Endothelial cell of hepatic sinusoid (primary cell): ENCODE results near the gene SLC22A4.

Source experiments
- in situ Hi-C: cut with HindIII; loops from 2 replicates; pipeline ENCODE4 v1.10.0; 2017; ENCODE audit warnings: low sequenced_read_pairs

The SLC22A4 gene

DNA sequence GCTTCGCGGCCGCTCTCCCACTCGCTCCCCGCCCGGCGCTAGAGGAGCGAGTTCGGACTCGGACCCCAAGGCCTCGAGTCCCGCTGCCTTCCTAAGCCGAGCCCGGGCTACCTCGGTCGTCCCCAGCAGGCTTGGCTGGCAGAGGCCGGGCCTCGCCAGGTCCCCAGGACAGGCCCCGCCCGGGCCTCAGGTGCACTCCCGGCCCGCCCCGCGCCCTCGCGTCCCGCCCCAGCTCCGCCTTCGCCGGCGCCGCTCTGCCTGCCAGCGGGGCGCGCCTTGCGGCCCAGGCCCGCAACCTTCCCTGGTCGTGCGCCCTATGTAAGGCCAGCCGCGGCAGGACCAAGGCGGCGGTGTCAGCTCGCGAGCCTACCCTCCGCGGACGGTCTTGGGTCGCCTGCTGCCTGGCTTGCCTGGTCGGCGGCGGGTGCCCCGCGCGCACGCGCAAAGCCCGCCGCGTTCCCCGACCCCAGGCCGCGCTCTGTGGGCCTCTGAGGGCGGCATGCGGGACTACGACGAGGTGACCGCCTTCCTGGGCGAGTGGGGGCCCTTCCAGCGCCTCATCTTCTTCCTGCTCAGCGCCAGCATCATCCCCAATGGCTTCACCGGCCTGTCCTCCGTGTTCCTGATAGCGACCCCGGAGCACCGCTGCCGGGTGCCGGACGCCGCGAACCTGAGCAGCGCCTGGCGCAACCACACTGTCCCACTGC is 75.4 kb downstream of the SLC22A4 start, which contains the start of gene SLC22A5:
SLC22A5 (plus strand) TSS at position 237 of the 707 bp plus-strand sequence; CDS start at position 500, 263 bp downstream.
- in situ Hi-C loops: loop anchor here (5.0 kb wide), 1 partner anchor 107 kb away; no protein-coding TSS in a partner anchor

DNA sequence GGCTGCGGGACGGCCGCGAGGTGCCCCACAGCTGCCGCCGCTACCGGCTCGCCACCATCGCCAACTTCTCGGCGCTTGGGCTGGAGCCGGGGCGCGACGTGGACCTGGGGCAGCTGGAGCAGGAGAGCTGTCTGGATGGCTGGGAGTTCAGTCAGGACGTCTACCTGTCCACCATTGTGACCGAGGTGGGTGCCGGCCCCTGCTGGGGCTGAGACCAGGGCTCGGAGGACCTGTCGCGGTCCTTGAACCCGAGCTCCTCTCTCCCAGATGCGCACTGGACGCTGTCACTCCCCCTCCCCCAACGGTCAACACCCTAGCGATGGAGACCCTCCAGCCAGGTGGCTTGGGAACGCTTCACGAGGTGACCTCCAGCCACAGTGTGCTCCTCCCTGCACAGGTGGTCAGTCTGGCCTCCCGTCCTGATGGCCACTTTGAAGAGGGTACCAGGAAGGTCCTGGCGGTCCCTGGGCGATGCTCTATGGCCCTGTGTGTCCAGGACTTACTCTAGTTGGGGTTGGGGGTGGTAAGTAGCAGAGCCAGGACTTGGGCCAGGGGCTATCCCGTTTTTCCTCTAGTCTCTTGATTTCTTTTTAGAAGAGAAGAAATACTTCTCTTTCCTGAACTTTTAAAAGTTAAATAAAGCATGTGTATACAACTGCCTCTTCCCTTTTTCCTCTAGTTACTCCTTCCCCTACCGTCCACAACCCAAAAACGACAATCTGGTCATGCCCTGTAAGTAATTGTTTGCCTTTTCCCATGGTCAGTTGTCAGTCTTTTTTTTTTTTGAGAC is 76.2 kb downstream of the SLC22A4 start:
- in situ Hi-C loops: no loop called here

DNA sequence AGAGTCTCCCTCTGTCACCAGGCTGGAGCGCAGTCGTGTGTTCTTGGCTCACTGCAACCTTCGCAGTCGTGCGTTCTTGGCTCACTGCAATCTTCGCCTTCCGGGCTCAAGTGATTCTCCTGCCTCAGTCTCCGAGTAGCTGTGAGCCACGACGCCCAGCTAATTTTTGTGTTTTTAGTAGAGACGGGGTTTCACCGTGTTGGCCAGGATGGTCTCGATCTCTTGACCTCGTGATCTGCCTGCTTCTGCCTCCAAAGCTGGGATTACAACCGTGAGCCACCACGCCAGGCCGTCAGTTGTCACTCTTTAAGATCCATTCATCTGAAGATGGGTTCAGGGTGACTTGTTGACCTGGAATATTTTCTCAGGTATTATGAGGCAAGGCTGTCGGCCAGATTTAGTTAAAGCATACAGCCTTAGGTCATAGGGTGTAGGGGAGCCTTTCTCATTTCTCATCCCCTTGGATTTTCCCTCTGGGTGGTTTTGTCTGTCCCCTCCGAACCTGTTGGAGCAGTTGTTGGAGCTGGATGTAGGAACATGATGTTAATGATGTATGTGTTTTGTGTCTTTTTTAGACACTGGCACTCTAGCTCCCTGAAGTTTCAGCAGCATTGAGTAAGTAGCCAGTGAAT is 76.9 kb downstream of the SLC22A4 start:
- in situ Hi-C loops: no loop called here

DNA sequence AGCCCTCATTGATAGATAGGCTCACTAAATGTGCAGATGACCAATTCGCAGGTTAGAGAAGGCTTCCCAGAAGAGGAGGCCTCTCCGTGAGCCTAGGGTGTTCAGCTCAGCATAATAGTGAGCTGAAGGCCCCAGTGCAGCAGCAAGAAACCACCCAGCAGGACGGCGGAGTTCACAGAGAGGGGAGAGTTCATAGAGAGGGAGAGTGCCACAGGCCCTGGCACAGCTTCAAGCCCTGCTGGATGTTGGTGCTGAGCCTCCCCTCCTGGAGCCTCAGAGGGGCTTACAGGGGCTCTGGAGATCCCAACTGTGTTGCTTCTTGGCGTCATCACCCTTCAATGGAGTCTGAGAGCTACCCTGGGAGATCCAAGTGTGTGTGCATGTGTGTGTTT is 77.4 kb downstream of the SLC22A4 start:
- in situ Hi-C loops: no loop called here

DNA sequence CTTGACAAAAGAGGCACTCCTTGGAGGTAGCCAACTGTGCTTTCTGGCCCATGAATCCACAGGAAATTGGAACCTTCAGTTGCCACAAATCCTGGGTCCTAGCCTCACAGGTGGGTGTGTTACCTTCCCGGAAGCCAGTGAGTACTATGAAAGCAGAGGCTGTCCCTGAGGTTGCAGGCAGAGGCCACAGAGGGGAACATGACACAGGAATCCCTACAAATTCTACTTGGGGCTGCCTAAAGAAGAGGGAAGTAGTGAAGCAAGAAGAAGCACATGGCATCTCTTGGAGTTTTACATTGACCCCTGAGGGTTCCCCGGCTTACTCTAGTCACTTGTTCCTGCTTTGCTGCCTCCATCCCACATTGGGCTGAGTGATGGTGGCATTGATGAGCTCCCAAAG is 77.9 kb downstream of the SLC22A4 start:
- in situ Hi-C loops: no loop called here

DNA sequence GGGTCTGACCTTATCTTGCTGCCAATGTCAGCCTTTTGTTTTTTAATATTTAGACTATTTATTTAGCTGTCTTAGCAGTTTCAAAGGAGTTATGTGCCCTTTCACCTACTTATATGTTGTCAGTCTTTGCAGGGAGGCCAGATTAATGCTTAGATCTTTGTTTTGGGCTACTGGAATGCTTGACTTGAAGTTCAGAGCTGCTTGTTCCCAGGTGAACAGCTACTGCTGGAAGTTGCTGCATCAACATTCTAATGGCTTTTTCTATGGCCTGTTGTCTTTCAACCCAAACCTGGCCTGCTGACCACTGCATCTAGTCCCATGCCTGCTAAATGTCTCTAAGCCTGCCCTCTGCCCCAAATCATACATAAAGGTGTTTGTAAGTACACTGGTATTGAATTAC is 78.3 kb downstream of the SLC22A4 start:
- in situ Hi-C loops: no loop called here

DNA sequence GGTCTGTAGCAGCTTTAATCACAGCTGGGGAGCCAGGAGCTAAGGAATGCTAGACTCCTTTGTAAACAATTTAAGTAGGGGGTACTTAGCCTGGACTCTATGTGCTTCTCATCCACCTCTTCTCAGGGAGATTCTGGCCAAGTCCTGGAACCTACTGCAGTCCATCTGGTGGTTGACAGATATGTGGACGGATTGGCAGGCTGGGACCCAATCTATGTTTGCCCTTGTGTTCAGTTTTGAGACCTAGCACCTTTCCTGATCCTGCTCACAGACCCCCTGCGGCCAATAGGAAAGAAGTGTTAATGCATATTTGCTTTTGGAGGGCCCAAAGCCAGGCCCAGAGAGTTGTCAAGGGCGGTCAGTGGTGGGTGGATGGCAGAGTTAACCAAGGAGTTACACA is 81.8 kb downstream of the SLC22A4 start:
- in situ Hi-C loops: loop anchor here (25.0 kb wide), 1 partner anchor 486 kb away; the partner anchor contains the start of genes GDF9, LEAP2 and UQCRQ

DNA sequence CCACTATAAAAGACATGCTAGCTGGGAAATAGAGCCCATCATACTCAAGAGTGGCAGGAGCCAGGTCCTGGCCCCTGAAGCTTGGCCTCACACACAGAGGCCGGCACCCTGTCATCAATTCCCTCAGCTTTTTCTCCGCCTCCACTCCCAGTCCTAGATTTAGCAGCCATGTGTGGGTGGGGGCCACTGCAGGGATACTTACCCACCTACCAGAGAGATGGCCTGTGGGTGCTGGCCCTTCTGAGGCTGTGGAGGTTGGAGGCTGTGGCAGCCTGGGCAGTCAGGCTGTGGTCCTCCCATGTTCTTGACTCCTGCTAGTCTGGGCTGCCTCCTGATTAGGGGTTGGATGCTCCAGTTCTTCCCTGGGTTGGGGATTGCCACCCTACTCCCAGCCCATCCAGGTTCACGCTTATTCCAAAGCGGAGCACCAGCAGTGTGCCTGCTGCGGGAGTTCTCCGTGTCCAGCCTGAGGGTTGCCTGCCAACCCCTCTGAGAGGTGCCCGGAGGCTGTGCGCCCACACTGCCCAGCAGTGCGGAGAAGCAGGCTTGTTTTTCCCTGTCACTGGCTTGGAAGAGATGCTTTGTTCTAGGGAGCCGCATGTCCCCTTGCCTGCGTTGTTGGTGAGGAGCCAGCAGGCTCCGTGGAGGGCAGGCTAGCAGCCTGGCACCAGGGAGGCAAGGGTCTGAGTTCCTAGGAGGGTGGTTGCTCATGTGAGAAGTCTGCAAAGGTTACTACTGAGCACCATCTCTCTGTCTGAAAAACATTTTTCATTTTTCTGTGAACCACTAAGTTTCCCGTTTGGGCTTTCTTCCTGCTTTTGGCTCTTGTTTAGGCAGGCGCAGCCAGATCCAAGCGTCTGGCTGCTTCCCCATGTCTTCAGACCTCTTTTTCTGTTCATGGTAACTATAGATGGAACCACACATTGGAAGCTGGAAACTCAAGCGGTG is 82.8 kb downstream of the SLC22A4 start:
- in situ Hi-C loops: loop anchor here (25.0 kb wide), 1 partner anchor 485 kb away; the partner anchor contains the start of genes GDF9, LEAP2 and UQCRQ

DNA sequence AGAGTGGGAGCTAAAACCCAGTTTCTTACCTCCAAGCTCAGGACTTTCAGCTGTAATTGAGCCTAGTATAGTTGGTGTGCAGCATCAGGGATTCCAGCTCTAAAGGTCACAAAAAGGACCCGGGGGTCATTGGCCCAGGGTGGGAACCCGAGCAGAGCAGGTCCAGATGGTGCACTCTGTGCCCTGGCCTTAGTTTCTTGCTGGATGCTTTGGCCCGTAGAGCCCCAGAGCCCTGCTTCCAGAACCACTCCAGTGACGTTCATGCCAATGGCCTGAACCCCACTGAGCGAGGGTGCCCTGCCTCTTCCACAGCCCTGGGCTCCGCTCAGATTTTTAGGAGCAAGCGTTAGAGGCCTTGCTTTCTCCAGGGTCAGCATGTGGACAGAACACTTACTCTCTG is 83.5 kb downstream of the SLC22A4 start:
- in situ Hi-C loops: loop anchor here (25.0 kb wide), 1 partner anchor 485 kb away; the partner anchor contains the start of genes GDF9, LEAP2 and UQCRQ

DNA sequence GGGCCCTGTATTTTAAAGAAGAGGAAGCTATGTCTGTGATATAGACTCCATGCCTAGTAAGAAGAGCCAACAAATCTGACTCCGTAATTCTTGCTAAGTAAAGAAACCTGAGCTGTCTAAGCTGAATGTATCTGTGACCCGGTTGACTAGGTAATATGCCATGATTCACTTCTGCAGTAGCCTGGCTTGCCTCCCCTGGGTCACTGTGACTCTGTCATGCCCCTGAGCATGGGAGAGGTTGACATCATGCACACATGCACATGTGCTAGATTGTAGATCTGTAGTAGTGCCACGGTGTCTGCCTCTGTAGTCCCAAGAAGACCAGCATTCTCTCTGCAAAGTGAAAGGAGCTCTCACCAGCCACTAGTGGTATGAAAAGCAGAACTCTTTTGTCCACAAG is 84.4 kb downstream of the SLC22A4 start:
- in situ Hi-C loops: loop anchor here (25.0 kb wide), 1 partner anchor 484 kb away; the partner anchor contains the start of genes GDF9, LEAP2 and UQCRQ

DNA sequence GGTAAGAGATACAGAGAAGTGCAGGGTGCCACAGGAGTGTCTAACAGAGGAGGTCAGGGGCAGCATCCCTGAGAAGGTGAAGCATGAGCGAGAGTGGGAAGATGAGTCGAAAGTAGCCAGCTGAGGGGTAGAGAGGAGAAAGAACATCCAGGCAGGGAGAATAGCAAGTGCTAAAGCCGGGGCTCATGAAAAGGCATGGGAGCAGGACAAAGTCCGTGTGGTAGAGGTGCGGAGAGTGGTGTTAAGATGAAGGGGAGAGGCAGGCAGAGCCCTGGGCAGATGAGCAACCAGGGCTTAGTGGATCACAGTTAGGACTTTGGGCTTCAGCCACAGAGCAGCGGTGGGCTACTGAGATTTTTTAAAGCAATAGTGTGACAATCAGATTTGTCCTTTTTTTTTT is 85.9 kb downstream of the SLC22A4 start:
- in situ Hi-C loops: loop anchor here (25.0 kb wide), 1 partner anchor 482 kb away; the partner anchor contains the start of genes GDF9, LEAP2 and UQCRQ

DNA sequence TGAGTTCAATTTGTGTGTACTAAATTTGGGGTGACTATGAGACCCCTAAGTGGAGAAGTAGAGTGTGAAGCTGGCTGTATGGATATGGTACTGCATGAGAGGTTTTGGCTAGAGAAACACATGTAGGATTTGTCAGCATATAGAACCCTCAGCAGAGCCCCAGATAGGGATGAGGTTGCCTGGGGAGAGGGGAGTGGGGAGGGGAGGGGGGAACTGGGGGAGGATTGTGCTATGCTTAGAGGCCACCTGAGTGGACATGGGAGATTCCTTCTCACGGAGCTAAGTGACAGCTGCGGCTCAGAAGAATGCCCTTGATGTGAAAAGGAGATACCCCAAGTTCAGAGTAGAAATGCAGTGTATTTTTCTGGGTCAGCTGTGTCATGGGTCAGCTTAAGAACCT is 86.5 kb downstream of the SLC22A4 start:
- in situ Hi-C loops: loop anchor here (25.0 kb wide), 1 partner anchor 482 kb away; the partner anchor contains the start of genes GDF9, LEAP2 and UQCRQ

DNA sequence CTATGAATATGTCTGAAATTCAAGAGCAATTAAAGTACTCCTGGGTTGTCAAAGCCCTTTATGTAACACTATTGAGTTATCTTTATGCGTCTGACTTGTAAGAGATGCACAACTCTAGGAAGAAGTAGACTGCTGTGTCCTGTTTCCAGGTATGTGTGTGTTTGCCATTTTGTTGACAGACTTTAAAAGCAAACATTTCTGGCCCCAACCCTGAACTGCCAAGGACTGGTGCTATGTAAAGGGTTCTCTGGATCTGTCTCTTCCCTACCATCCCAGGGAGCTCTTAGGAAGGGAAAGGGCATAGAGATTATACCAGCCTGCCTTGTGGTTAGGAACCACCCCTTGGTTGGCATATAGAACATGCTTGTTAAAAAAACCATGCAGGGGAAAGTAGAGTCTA is 87.4 kb downstream of the SLC22A4 start:
- in situ Hi-C loops: loop anchor here (25.0 kb wide), 1 partner anchor 481 kb away; the partner anchor contains the start of genes GDF9, LEAP2 and UQCRQ

DNA sequence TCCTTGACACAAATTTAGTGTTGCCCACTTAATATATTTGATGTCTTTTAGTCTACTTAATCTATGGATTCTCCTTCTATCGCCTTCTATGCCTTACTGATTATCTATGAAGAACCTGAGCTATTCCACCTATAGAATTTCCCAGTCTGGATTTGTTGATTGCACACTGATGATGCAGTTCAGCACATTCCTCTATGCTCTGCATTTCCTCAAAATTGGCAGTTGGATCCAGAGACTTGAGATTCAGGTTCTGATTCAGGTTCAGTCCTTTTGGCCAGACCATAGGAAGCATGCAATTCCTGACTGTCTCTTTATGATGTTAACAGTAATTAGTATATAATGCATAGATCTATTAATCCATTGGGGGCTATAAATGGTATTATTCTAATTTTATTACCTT is 89.1 kb downstream of the SLC22A4 start:
- in situ Hi-C loops: loop anchor here (25.0 kb wide), 1 partner anchor 479 kb away; the partner anchor contains the start of genes GDF9, LEAP2 and UQCRQ

DNA sequence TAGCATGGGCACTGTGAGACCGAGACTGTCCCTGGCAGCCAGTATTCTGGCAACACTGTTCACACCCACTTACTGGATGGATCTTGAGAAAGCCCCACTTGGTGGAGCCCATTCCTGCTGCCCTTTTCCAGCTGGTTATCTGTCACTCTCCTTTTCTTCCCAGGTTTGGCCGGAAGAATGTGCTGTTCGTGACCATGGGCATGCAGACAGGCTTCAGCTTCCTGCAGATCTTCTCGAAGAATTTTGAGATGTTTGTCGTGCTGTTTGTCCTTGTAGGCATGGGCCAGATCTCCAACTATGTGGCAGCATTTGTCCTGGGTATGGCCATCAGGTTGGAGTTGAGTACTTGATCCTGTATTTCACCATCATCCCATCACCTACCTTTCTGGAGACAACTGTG is 89.8 kb downstream of the SLC22A4 start:
- in situ Hi-C loops: loop anchor here (25.0 kb wide), 1 partner anchor 478 kb away; the partner anchor contains the start of genes GDF9, LEAP2 and UQCRQ

DNA sequence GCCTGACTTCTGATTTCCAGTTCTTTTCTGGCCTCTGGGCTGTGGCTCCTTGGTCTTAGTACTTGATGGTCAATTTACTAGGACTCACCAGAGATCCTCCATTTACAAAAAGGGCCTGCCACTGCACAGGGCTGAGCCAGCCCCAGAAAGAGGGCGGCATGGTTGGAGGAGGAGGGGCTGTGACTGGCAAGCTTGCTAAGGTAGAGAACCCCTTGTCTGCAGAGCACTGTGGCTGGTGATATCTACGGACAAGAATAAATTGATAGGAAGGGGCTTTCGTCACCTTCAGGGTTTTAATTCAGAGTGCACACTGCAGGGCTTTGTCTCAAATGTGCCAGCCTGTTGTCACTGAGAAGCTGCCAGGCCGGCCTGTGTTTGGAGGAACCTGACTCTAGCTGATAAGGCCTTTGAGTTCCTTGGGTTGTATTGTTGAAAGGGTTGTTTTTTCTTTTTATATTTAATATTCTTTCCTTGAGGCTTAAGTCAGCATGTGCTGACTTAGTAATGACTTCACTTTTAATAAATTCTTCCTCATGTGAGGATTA is 90.4 kb downstream of the SLC22A4 start:
- in situ Hi-C loops: loop anchor here (5.0 to 25.0 kb wide), 2 partner anchors 73 to 478 kb away; partner anchors contain the start of genes GDF9, LEAP2 and UQCRQ

DNA sequence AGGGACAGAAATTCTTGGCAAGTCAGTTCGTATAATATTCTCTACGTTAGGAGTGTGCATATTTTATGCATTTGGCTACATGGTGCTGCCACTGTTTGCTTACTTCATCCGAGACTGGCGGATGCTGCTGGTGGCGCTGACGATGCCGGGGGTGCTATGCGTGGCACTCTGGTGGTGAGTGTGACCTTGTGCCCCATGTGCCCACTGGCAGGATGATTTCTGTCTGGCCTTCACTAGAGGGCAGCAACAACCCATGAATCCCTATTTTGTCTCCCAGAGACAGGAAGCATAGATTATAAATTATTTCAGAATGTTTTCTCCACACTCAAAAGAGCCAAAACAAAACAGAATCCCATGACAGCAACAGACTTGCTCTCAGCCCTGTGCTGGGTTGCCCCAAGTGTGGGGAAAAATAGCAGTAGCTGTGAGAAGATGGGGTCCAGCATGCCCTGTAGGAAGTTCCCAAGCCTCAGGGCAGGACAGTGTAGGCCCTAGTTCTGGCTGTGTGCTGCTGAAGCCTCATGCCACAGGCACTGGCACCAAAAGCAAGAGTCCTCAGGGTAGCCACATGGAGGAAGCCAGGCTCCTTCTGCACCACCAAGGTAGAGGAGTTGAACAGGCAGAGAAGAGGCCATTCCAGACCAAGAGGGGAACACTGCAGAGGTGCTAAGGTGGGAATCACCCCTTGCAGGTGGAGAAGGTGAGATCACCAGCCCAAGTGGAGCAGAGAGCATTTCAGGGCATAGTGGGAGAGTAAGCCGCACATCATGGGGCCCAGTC is 91.3 kb downstream of the SLC22A4 start:
- in situ Hi-C loops: loop anchor here (5.0 to 25.0 kb wide), 2 partner anchors 72 to 477 kb away; partner anchors contain the start of genes GDF9, LEAP2 and UQCRQ

DNA sequence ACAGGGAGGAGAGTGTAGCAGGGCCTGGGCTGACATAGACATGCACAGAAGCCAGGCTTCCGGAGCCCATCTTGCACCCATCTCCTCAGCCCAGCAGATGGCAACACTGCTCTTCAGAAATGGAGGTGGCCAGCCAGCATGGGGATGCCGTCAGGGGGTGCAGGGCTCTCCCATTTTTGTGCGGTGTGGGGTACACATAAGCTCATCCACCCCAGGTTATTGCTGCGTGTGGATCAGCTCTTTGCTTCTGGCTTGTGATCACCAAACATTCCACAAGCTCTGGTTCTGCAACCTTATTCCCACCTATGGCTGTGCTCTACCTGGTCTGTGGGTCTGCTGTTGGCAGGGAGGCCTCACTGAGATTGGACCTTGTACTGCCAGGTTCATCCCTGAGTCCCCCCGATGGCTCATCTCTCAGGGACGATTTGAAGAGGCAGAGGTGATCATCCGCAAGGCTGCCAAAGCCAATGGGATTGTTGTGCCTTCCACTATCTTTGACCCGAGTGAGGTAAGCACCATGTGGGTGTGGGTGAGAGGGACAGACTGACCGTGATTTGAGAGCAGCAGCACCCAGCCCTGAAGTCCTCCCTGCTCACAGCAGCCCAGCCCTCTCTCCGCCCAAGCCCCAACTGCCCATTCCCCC is 92.6 kb downstream of the SLC22A4 start:
- in situ Hi-C loops: loop anchor here (5.0 to 25.0 kb wide), 2 partner anchors 71 to 476 kb away; partner anchors contain the start of genes GDF9, LEAP2 and UQCRQ
